ENCODE results near the gene COG2. TPM values are rescaled to one million over a fixed set of nuclear protein-coding genes. Genes with fewer than 3 reads are reported as not detected.

COG2 gene
- total and polyA plus RNA-seq, 2 of the 13 experiments (the other 11 are each of a cell fraction or from before 2014, with no cell fraction given), result 16.8 to 36.3 TPM

- TF ChIP-seq NFKBIZ (CRISPR knock-in tag; IDR thresholded peaks at IDR 0.05) (no peak), HDAC6 (IDR thresholded peaks at IDR 0.05; ENCODE audit: low read depth, low read length) (no peak), KLF9 (CRISPR knock-in tag; IDR thresholded peaks at IDR 0.05; ENCODE audit: low read depth) (no peak), FOSL1 (CRISPR knock-in tag; IDR thresholded peaks at IDR 0.05; ENCODE audit: borderline replicate concordance) (no peak), ZNF792 (CRISPR knock-in tag; IDR thresholded peaks at IDR 0.05) (no peak), BCL3 (CRISPR knock-in tag; IDR thresholded peaks at IDR 0.05) (no peak), ZNF672 (CRISPR knock-in tag; IDR thresholded peaks at IDR 0.05) (no peak), PCBP1 (IDR thresholded peaks at IDR 0.05; ENCODE audit: borderline replicate concordance, low read depth, low read length) (no peak), NFIC (IDR thresholded peaks at IDR 0.05; ENCODE audit: low read length) (no peak), NFE2L1 (CRISPR knock-in tag; IDR thresholded peaks at IDR 0.05; ENCODE audit: borderline replicate concordance) (no peak), NFYC (CRISPR knock-in tag; IDR thresholded peaks at IDR 0.05) (no peak), HMGXB4 (CRISPR knock-in tag; IDR thresholded peaks at IDR 0.05; ENCODE audit: borderline replicate concordance in 1 of 2, low read depth in 1 of 2) (no peak), ZNF263 (CRISPR knock-in tag; IDR thresholded peaks at IDR 0.05) (no peak), ZNF234 (CRISPR knock-in tag; conservative IDR thresholded peaks at IDR 0.05) (no peak)
- FAIRE-seq (no peak), DNase-seq (ENCODE audit: low spot score) (no peak), ATAC-seq (no peak)
- no peak overlapping the region for H3K4me2 ChIP-seq (ENCODE audit: low read depth, low read length)
- H3K4me3 ChIP-seq (replicated peaks in 1 of 3; ENCODE audit: insufficient read depth in 1 of 3, low read depth in 2 of 3, low read length in 3 of 3), result no peak overlapping the region
- no peak overlapping the region for H3K27ac ChIP-seq (ENCODE audit: extremely low read length, insufficient read depth, low read length)
- no TSS peak for BruUV-seq (replicated peaks)
- peaks cover 21% of the 10 kb centered on the region for H3K79me2 ChIP-seq (ENCODE audit: insufficient read depth, low read length)
- no peak overlapping the region for H2AFZ ChIP-seq (ENCODE audit: low read length)
- 96% methylated on average over 4 of the region's 4 CpGs for WGBS (ENCODE audit: low lambda C conversion rate)
- no peaks in the 10 kb centered on the region for H3K9me3 ChIP-seq (ENCODE audit: low read length)
- no peaks in the 10 kb centered on the region for H3K27me3 ChIP-seq (ENCODE audit: control insufficient read depth in 1 of 2, insufficient read depth in 2 of 2, low read length in 2 of 2)
- ChIA-PET POLR2A (no interaction called here), CTCF (ENCODE audit: low intra/inter-chr PET ratio, low total read pairs) (no interaction called here)
- H4K20me1 ChIP-seq (ENCODE audit: insufficient read depth, low read length), result no peaks in the 10 kb centered on the region
- intact Hi-C loops (cut with micrococcal nuclease; ENCODE audit: unreplicated experiment), result no loop called here
- H3K4me1 ChIP-seq (ENCODE audit: insufficient read depth, low read length), result peaks cover 26% of the 10 kb centered on the region
- in situ Hi-C loops (cut with HindIII; ENCODE audit: extremely low pct_ligation_motif_present, low pct_unique_long_range_greater_than_20kb), result no loop called here
- peaks cover 11 to 58% of the 10 kb centered on the region in 2 experiments for H3K36me3 ChIP-seq (replicated peaks in 1 of 2; ENCODE audit: control insufficient read depth in 1 of 2, insufficient read depth in 2 of 2, low read length in 2 of 2)
- H3K9ac ChIP-seq (ENCODE audit: insufficient read depth, low read depth, low read length), result no peak overlapping the region
Observed at GRCh38 chr1:230661976-230662375, 19.7 kb downstream of the COG2 start.
